ENCODE results near the gene STX11.
"Not testable (repeated sequence)": the region's sequence is repeated elsewhere in the genome, so short reads cannot be mapped to it uniquely, and the experiment has no call there.

The STX11 gene

GRCh38 chr6:144178323-144178722 lies 28.0 kb downstream of the STX11 start:
- Histone ChIP-seq H3K9ac (ENCODE audit: low read length) (no peak overlapping the region), H3F3A (ENCODE audit: insufficient read depth) (no peaks in the 10 kb centered on the region), H2AFZ (ENCODE audit: low read depth, low read length, severe bottlenecking) (no peak overlapping the region), H3K27me3 (ENCODE audit: low read length) (no peaks in the 10 kb centered on the region), H3K4me2 (ENCODE audit: low read depth, low read length, poor library complexity, severe bottlenecking) (no peak overlapping the region), H3K4me3 (ENCODE audit: insufficient read depth, low read length, poor library complexity, severe bottlenecking) (no peak overlapping the region), H3K36me3 (ENCODE audit: low read length) (no peaks in the 10 kb centered on the region), H3K79me2 (ENCODE audit: insufficient read depth, low read length) (no peaks in the 10 kb centered on the region), H3K27ac (ENCODE audit: low read depth, low read length) (no peak overlapping the region), H3K9me3 (ENCODE audit: insufficient read depth, low read length) (no peaks in the 10 kb centered on the region), H4K20me1 (ENCODE audit: low read depth, low read length) (no peaks in the 10 kb centered on the region), H3K9me2 (replicated peaks; ENCODE audit: insufficient read depth, low read length) (no peaks in the 10 kb centered on the region)
- TF ChIP-seq EZH2phosphoT487 (conservative IDR thresholded peaks at IDR 0.05; ENCODE audit: low read length), result no peak
- TF ChIP-seq CTCF (IDR thresholded peaks at IDR 0.05; ENCODE audit: insufficient read depth, low read length, poor library complexity, severe bottlenecking), result no peak

GRCh38 chr6:144179237-144179636 lies 28.9 kb downstream of the STX11 start:
- no peaks in the 10 kb centered on the region for H3K9me2 ChIP-seq (replicated peaks; ENCODE audit: insufficient read depth, low read length)
- no peak overlapping the region for H3K4me3 ChIP-seq (ENCODE audit: insufficient read depth, low read length, poor library complexity, severe bottlenecking)
- H3K9ac ChIP-seq (ENCODE audit: low read length), result no peak overlapping the region
- H3K27ac ChIP-seq (ENCODE audit: low read depth, low read length), result no peak overlapping the region
- H3K4me2 ChIP-seq (ENCODE audit: low read depth, low read length, poor library complexity, severe bottlenecking), result no peak overlapping the region
- no peaks in the 10 kb centered on the region for H4K20me1 ChIP-seq (ENCODE audit: low read depth, low read length)
- no peak overlapping the region for H2AFZ ChIP-seq (ENCODE audit: low read depth, low read length, severe bottlenecking)
- no peaks in the 10 kb centered on the region for H3F3A ChIP-seq (ENCODE audit: insufficient read depth)
- H3K36me3 ChIP-seq (ENCODE audit: low read length), result no peaks in the 10 kb centered on the region
- no peaks in the 10 kb centered on the region for H3K79me2 ChIP-seq (ENCODE audit: insufficient read depth, low read length)
- no peaks in the 10 kb centered on the region for H3K27me3 ChIP-seq (ENCODE audit: low read length)
- TF ChIP-seq CTCF (IDR thresholded peaks at IDR 0.05; ENCODE audit: insufficient read depth, low read length, poor library complexity, severe bottlenecking) (no peak), EZH2phosphoT487 (conservative IDR thresholded peaks at IDR 0.05; ENCODE audit: low read length) (no peak)
- H3K9me3 ChIP-seq (ENCODE audit: insufficient read depth, low read length), result no peaks in the 10 kb centered on the region

GRCh38 chr6:144179828-144180227 lies 29.5 kb downstream of the STX11 start:
- Histone ChIP-seq H3K4me3 (ENCODE audit: insufficient read depth, low read length, poor library complexity, severe bottlenecking) (no peak overlapping the region), H3K4me2 (ENCODE audit: low read depth, low read length, poor library complexity, severe bottlenecking) (no peak overlapping the region), H3K36me3 (ENCODE audit: low read length) (no peaks in the 10 kb centered on the region)

GRCh38 chr6:144180354-144180753 lies 30.0 kb downstream of the STX11 start:
- not testable (repeated sequence) for H3K9me2 ChIP-seq (replicated peaks; ENCODE audit: insufficient read depth, low read length); H3K9ac ChIP-seq (ENCODE audit: low read length); H2AFZ ChIP-seq (ENCODE audit: low read depth, low read length, severe bottlenecking); H4K20me1 ChIP-seq (ENCODE audit: low read depth, low read length); H3K4me2 ChIP-seq (ENCODE audit: low read depth, low read length, poor library complexity, severe bottlenecking); H3K79me2 ChIP-seq (ENCODE audit: insufficient read depth, low read length); H3K27me3 ChIP-seq (ENCODE audit: low read length); H3K27ac ChIP-seq (ENCODE audit: low read depth, low read length); H3F3A ChIP-seq (ENCODE audit: insufficient read depth); H3K4me3 ChIP-seq (ENCODE audit: insufficient read depth, low read length, poor library complexity, severe bottlenecking); H3K9me3 ChIP-seq (ENCODE audit: insufficient read depth, low read length); H3K36me3 ChIP-seq (ENCODE audit: low read length)

More at GRCh38 chr6:144179828-144180227, 29.5 kb downstream of the STX11 start:
- Histone ChIP-seq H3K9me2 (replicated peaks; ENCODE audit: insufficient read depth, low read length) (no peaks in the 10 kb centered on the region), H3K9ac (ENCODE audit: low read length) (no peak overlapping the region), H3F3A (ENCODE audit: insufficient read depth) (no peaks in the 10 kb centered on the region), H3K27ac (ENCODE audit: low read depth, low read length) (no peak overlapping the region), H2AFZ (ENCODE audit: low read depth, low read length, severe bottlenecking) (no peak overlapping the region), H3K27me3 (ENCODE audit: low read length) (no peaks in the 10 kb centered on the region), H4K20me1 (ENCODE audit: low read depth, low read length) (no peaks in the 10 kb centered on the region), H3K79me2 (ENCODE audit: insufficient read depth, low read length) (no peaks in the 10 kb centered on the region), H3K9me3 (ENCODE audit: insufficient read depth, low read length) (no peaks in the 10 kb centered on the region)
- TF ChIP-seq EZH2phosphoT487 (conservative IDR thresholded peaks at IDR 0.05; ENCODE audit: low read length) (no peak), CTCF (IDR thresholded peaks at IDR 0.05; ENCODE audit: insufficient read depth, low read length, poor library complexity, severe bottlenecking) (no peak)

All from SU-DHL-6 (cell line).